ENCODE data around the gene CRTC1.

GRCh38 chr19:18828786-18829185, 145.3 kb downstream of the CRTC1 start:
- TF ChIP-seq CTCF (IDR thresholded peaks at IDR 0.05; ENCODE audit: borderline replicate concordance, extremely low read depth, low read length, poor library complexity, severe bottlenecking) (no peak), EZH2 (IDR thresholded peaks at IDR 0.05; ENCODE audit: borderline replicate concordance, low read depth, low read length, severe bottlenecking) (no peak)
